IPS-20b (cell line): ENCODE measurements around the gene STAT6.
"Not testable (repeated sequence)": the region's sequence is repeated elsewhere in the genome, so short reads cannot be mapped to it uniquely, and the experiment has no call there.

Experiments
- H3K27ac ChIP-seq: one replicate; pipeline ENCODE4 v1.5.1; 2013; ENCODE audit warnings: low read length
- H3K27me3 ChIP-seq: 2 replicates; pipeline ENCODE4 v1.6.1; 2013; ENCODE audit warnings: mild to moderate bottlenecking, low read length, inconsistent platforms; ENCODE audit not compliant: insufficient read depth
- H3K36me3 ChIP-seq: 2 replicates; pipeline ENCODE4 v1.6.1; 2013; ENCODE audit warnings: low read depth, mild to moderate bottlenecking, inconsistent platforms, low read length, moderate library complexity; ENCODE audit not compliant: insufficient read depth
- H3K4me1 ChIP-seq: 2 replicates; pipeline ENCODE4 v1.6.1; 2013; ENCODE audit warnings: mild to moderate bottlenecking, control low read depth, inconsistent platforms, low read length, moderate library complexity; ENCODE audit not compliant: insufficient read depth
- H3K4me3 ChIP-seq: 2 replicates; pipeline ENCODE4 v1.5.1; 2013; ENCODE audit warnings: mild to moderate bottlenecking, low read length, inconsistent platforms
- H3K9ac ChIP-seq: 2 replicates; pipeline ENCODE4 v1.6.1; 2013; ENCODE audit warnings: low read depth, mild to moderate bottlenecking, inconsistent platforms, low read length, moderate library complexity
- H3K9me3 ChIP-seq: 2 replicates; pipeline ENCODE4 v1.6.1; 2013; ENCODE audit warnings: mild to moderate bottlenecking, low read depth, low read length, inconsistent platforms; ENCODE audit not compliant: insufficient read depth

STAT6 gene

GRCh38 chr12:57120718-57121117 lies 9.6 kb upstream of the STAT6 start:
- not testable (repeated sequence) for H3K9me3 ChIP-seq, H3K4me3 ChIP-seq, H3K27me3 ChIP-seq, H3K36me3 ChIP-seq, H3K27ac ChIP-seq, H3K4me1 ChIP-seq, H3K9ac ChIP-seq

- no peaks in the 10 kb centered on the region for H3K36me3 ChIP-seq
- no peak overlapping the region for H3K27ac ChIP-seq
- H3K4me3 ChIP-seq = no peak overlapping the region
- no peaks in the 10 kb centered on the region for H3K4me1 ChIP-seq
- H3K9ac ChIP-seq = no peak overlapping the region
- H3K27me3 ChIP-seq = peaks cover 6% of the 10 kb centered on the region
- H3K9me3 ChIP-seq = no peaks in the 10 kb centered on the region
Observed at GRCh38 chr12:57119294-57120085, 8.3 kb upstream of the STAT6 start.

- Histone ChIP-seq H3K9ac (no peak overlapping the region), H3K4me1 (no peaks in the 10 kb centered on the region), H3K27ac (no peak overlapping the region), H3K9me3 (no peaks in the 10 kb centered on the region), H3K36me3 (no peaks in the 10 kb centered on the region), H3K4me3 (no peak overlapping the region), H3K27me3 (peaks cover 6% of the 10 kb centered on the region)
Observed at GRCh38 chr12:57118711-57119271, 7.6 kb upstream of the STAT6 start.

GRCh38 chr12:57116580-57117281 lies 5.6 kb upstream of the STAT6 start:
- Histone ChIP-seq H3K27ac (no peak overlapping the region), H3K9me3 (no peaks in the 10 kb centered on the region), H3K4me1 (peaks cover 7% of the 10 kb centered on the region; the same call in 1 of the 2 replicates), H3K36me3 (no peaks in the 10 kb centered on the region), H3K4me3 (no peak overlapping the region), H3K27me3 (peaks cover 6% of the 10 kb centered on the region), H3K9ac (no peak overlapping the region)

GRCh38 chr12:57112492-57113294 lies 1.5 kb upstream of the STAT6 start:
- peaks cover 24% of the 10 kb centered on the region; the same call in 1 of the 2 replicates for H3K4me1 ChIP-seq
- H3K4me3 ChIP-seq = peak overlapping the region; percentile 64; the same call in 1 of the 2 replicates
- H3K9me3 ChIP-seq = no peaks in the 10 kb centered on the region
- peaks cover 4% of the 10 kb centered on the region; the same call in 1 of the 2 replicates for H3K36me3 ChIP-seq
- H3K27ac ChIP-seq = no peak overlapping the region
- 0 out of 2 replicates have a peak overlapping the region, but pooled peaks have one; percentile 38 for H3K9ac ChIP-seq
- H3K27me3 ChIP-seq = peaks cover 6% of the 10 kb centered on the region

- H3K4me3 ChIP-seq = peak overlapping the region; percentile 64
- H3K9ac ChIP-seq = peak overlapping the region; percentile 83; the same call in 1 of the 2 replicates
- no peaks in the 10 kb centered on the region for H3K9me3 ChIP-seq
- H3K27me3 ChIP-seq = no peaks in the 10 kb centered on the region
- peaks cover 16% of the 10 kb centered on the region; the same call in 1 of the 2 replicates for H3K36me3 ChIP-seq
- peak overlapping the region; percentile 41 for H3K27ac ChIP-seq
- H3K4me1 ChIP-seq = peaks cover 24% of the 10 kb centered on the region; the same call in 1 of the 2 replicates
Observed at GRCh38 chr12:57110104-57111030, 795 bp downstream of the STAT6 start.

GRCh38 chr12:57109207-57110103 lies 1.7 kb downstream of the STAT6 start:
- Histone ChIP-seq H3K4me3 (peak overlapping the region; percentile 64), H3K27ac (peak overlapping the region; percentile 41), H3K9me3 (no peaks in the 10 kb centered on the region), H3K27me3 (no peaks in the 10 kb centered on the region), H3K9ac (peak overlapping the region; percentile 83; the same call in 1 of the 2 replicates), H3K4me1 (peaks cover 24% of the 10 kb centered on the region; the same call in 1 of the 2 replicates), H3K36me3 (peaks cover 24% of the 10 kb centered on the region)

- Histone ChIP-seq H3K27me3 (no peaks in the 10 kb centered on the region), H3K9ac (no peak overlapping the region), H3K36me3 (peaks cover 29% of the 10 kb centered on the region), H3K4me1 (peaks cover 24% of the 10 kb centered on the region; the same call in 1 of the 2 replicates), H3K9me3 (no peaks in the 10 kb centered on the region), H3K4me3 (no peak overlapping the region), H3K27ac (no peak overlapping the region)
Observed at GRCh38 chr12:57107456-57108155, 3.6 kb downstream of the STAT6 start.

- peaks cover 14% of the 10 kb centered on the region; the same call in 1 of the 2 replicates for H3K4me1 ChIP-seq
- no peaks in the 10 kb centered on the region for H3K27me3 ChIP-seq
- no peak overlapping the region for H3K4me3 ChIP-seq
- no peak overlapping the region for H3K9ac ChIP-seq
- H3K27ac ChIP-seq = no peak overlapping the region
- H3K9me3 ChIP-seq = no peaks in the 10 kb centered on the region
- H3K36me3 ChIP-seq = peaks cover 29% of the 10 kb centered on the region
Observed at GRCh38 chr12:57106021-57106708, 5.0 kb downstream of the STAT6 start.
